GM23248 (cell line): ENCODE results near the gene PKLR.

Experiments used
- EZH2 ChIP-seq: fragments of 200-600 bp; sonication (generic); IDR thresholded peaks from 2 replicates; pipeline ENCODE4 v1.6.1; 2018; ENCODE audit warnings: antibody characterized with exemption, mild to moderate bottlenecking; ENCODE audit not compliant: insufficient read depth, poor library complexity, severe bottlenecking
- EZH2phosphoT487 ChIP-seq: fragments of 200-600 bp; sonication (generic); IDR thresholded peaks from 2 replicates; pipeline ENCODE4 v1.6.1; 2018; ENCODE audit warnings: antibody characterized with exemption, moderate library complexity, mild to moderate bottlenecking, low read depth; ENCODE audit not compliant: insufficient read depth

- TF ChIP-seq EZH2phosphoT487: no peak
- TF ChIP-seq EZH2: no peak
These were observed 13.2 kb downstream of the PKLR start for GRCh38 chr1:155287987-155288543.
